Right lobe of liver (tissue), 4 donors: ENCODE data around the gene PCSK7.
"Not testable (repeated sequence)": the region's sequence is repeated elsewhere in the genome, so short reads cannot be mapped to it uniquely, and the experiment has no call there.

Experiments
- POLR2A ChIP-seq: fragments of 450-650 bp; IDR thresholded peaks from one replicate; pipeline ENCODE4 v1.6.1; 2017; ENCODE audit warnings: antibody characterized with exemption, mild to moderate bottlenecking
- TF ChIP-seq, protein P1 (sequence below), 4 donors: fragments of 200-600 bp in 3 of 4; fragments of 450-650 bp in 1 of 4; IDR thresholded peaks; one replicate each; pipeline versions ENCODE4 v1.5.1 to v1.8.0; 2016 to 2022; ENCODE audit warnings: antibody characterized with exemption in 4 of 4, mild to moderate bottlenecking in 2 of 4
- donor health status: DM: no; HTN: no; CAD: no.
- donor health status: DM: no; HTN: no; CAD: no.
- donor health status: DM: no; HTN: yes; CAD: no.

DNA sequence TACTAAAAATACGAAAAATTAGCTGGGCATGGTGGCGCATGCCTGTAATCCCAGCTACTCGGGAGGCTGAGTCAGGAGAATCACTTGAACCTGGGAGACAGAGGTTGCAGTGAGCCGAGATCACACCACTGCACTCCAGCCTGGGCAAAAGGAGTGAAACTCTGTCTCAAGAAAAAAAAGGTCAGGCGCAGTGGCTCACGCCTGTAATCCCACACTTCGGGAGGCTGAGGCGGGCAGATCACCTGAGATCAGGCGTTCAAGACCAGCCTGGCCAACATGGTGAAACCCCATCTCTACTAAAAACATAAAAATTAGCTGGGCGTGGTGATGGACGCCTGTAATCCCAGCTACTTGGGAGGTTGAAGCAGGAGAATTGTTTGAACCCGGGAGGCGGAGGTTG is 48.7 kb downstream of the PCSK7 start:
- TF ChIP-seq, protein P1, sequence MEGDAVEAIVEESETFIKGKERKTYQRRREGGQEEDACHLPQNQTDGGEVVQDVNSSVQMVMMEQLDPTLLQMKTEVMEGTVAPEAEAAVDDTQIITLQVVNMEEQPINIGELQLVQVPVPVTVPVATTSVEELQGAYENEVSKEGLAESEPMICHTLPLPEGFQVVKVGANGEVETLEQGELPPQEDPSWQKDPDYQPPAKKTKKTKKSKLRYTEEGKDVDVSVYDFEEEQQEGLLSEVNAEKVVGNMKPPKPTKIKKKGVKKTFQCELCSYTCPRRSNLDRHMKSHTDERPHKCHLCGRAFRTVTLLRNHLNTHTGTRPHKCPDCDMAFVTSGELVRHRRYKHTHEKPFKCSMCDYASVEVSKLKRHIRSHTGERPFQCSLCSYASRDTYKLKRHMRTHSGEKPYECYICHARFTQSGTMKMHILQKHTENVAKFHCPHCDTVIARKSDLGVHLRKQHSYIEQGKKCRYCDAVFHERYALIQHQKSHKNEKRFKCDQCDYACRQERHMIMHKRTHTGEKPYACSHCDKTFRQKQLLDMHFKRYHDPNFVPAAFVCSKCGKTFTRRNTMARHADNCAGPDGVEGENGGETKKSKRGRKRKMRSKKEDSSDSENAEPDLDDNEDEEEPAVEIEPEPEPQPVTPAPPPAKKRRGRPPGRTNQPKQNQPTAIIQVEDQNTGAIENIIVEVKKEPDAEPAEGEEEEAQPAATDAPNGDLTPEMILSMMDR (IDR thresholded peaks at IDR 0.05) = not testable (repeated sequence)
- TF ChIP-seq POLR2A = not testable (repeated sequence)
